ENCODE data around the gene NEDD4.

NEDD4 gene

DNA sequence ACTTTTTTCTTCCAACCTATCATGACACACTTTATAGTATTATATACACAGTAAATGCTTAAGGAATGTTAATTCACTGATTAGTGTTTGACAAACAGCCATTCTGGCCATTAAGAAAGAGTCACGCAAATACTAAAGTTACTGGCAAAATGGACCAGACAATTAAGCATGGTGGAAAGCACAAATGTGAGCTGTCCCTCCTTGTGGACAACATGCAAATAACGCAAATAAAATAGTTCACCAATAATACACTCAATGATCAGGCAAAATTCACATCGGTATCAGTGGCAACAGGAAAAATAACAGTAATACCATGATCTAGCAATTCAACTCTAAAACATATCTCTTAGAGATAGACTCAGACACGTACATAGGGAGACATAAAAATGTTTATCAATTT lies 71.7 kb downstream of the NEDD4 start:
- H3K4me1 ChIP-seq (ENCODE audit: control insufficient read depth, low read length), result no peaks in the 10 kb centered on the region
- H3K79me2 ChIP-seq (ENCODE audit: control insufficient read depth, low read length), result no peaks in the 10 kb centered on the region
- H3K9me2 ChIP-seq (replicated peaks; ENCODE audit: control insufficient read depth, low read length), result no peaks in the 10 kb centered on the region
- H3K9me3 ChIP-seq (ENCODE audit: control insufficient read depth, insufficient read depth, low read length), result no peaks in the 10 kb centered on the region
- H4K20me1 ChIP-seq (ENCODE audit: control insufficient read depth, insufficient read depth, low read depth, low read length), result no peaks in the 10 kb centered on the region
- H3K27ac ChIP-seq (ENCODE audit: low read depth, low read length), result no peak overlapping the region
- TF ChIP-seq CTCF (IDR thresholded peaks at IDR 0.05; ENCODE audit: low read depth, low read length, poor library complexity, severe bottlenecking) (no peak), EZH2phosphoT487 (IDR thresholded peaks at IDR 0.05; ENCODE audit: borderline replicate concordance, low read length) (no peak)
- H3K4me3 ChIP-seq (ENCODE audit: low read length), result no peak overlapping the region
- H3K36me3 ChIP-seq (ENCODE audit: control insufficient read depth, low read length), result no peaks in the 10 kb centered on the region
- H3K4me2 ChIP-seq (ENCODE audit: low read length), result no peak overlapping the region
- H3F3A ChIP-seq (ENCODE audit: control insufficient read depth, insufficient read depth), result no peaks in the 10 kb centered on the region
- H3K27me3 ChIP-seq (ENCODE audit: control insufficient read depth, low read length), result no peaks in the 10 kb centered on the region

DNA sequence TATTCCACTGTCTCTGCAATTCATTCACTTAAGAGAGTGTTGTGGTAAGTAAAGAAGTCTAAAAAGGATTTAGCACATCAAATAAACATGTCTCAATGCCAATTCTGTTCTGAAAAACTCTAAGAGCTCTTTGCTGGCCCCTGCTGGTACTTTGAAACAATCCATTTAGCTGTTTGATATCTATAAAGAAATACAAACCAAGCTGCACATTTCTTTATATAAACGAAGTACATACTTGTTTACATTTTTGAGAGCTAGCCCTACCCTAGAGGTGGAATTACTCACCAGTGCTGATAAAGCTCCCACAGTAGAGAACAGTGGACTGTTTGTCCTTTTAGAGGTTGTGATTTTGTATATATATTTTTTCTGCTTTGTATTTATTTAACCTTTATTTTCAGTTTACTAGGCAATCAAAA lies 75.5 kb downstream of the NEDD4 start:
- TF ChIP-seq CTCF (IDR thresholded peaks at IDR 0.05; ENCODE audit: low read depth, low read length, poor library complexity, severe bottlenecking) (peak; percentile 58), EZH2phosphoT487 (IDR thresholded peaks at IDR 0.05; ENCODE audit: borderline replicate concordance, low read length) (no peak)
- no peaks in the 10 kb centered on the region for H3K36me3 ChIP-seq (ENCODE audit: control insufficient read depth, low read length)
- no peaks in the 10 kb centered on the region for H3K79me2 ChIP-seq (ENCODE audit: control insufficient read depth, low read length)
- H3K27ac ChIP-seq (ENCODE audit: low read depth, low read length), result no peak overlapping the region
- H3K4me3 ChIP-seq (ENCODE audit: low read length), result no peak overlapping the region
- no peaks in the 10 kb centered on the region for H3K4me1 ChIP-seq (ENCODE audit: control insufficient read depth, low read length)
- H3K9me2 ChIP-seq (replicated peaks; ENCODE audit: control insufficient read depth, low read length), result no peaks in the 10 kb centered on the region
- no peaks in the 10 kb centered on the region for H4K20me1 ChIP-seq (ENCODE audit: control insufficient read depth, insufficient read depth, low read depth, low read length)
- H3K4me2 ChIP-seq (ENCODE audit: low read length), result no peak overlapping the region
- no peaks in the 10 kb centered on the region for H3F3A ChIP-seq (ENCODE audit: control insufficient read depth, insufficient read depth)
- H3K27me3 ChIP-seq (ENCODE audit: control insufficient read depth, low read length), result no peaks in the 10 kb centered on the region
- H3K9me3 ChIP-seq (ENCODE audit: control insufficient read depth, insufficient read depth, low read length), result no peaks in the 10 kb centered on the region

DNA sequence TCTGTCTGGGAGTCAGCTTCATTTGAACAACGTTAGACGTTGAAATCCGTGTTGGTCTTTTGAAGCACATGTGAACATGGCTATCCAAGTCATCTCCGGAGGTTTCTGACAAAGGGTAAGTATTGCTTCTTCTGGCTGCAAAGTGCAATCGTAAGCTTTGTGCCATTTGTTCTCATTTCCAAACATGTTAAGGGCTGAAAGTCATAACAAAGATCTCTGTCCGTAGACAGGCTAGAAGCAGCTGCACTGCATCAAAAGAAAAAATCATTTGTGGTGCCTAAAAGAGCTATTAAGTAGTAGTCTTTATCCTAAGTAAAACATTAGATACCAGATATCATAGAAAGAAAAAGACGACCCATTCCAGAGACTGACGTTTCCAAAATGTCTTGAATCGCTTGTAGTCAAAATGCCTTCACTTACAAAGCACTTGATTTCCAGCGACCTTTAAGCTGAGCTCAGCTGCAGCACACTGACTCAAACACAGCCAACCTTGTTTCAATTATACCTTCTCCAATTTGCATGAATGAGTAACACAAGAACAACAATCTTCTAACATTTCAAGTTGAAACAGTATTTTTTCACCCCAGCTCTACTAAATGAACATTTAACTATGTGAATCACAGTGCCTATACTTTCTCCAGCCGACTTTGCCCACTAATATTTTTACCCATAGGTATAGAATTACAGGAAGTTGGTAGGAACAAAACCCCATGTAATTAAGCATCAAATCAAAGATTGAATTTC lies 76.6 kb downstream of the NEDD4 start:
- TF ChIP-seq CTCF (IDR thresholded peaks at IDR 0.05; ENCODE audit: low read depth, low read length, poor library complexity, severe bottlenecking) (no peak), EZH2phosphoT487 (IDR thresholded peaks at IDR 0.05; ENCODE audit: borderline replicate concordance, low read length) (no peak)
- no peaks in the 10 kb centered on the region for H3K9me2 ChIP-seq (replicated peaks; ENCODE audit: control insufficient read depth, low read length)
- no peak overlapping the region for H3K27ac ChIP-seq (ENCODE audit: low read depth, low read length)
- H3K9me3 ChIP-seq (ENCODE audit: control insufficient read depth, insufficient read depth, low read length), result no peaks in the 10 kb centered on the region
- no peaks in the 10 kb centered on the region for H3F3A ChIP-seq (ENCODE audit: control insufficient read depth, insufficient read depth)
- H3K4me2 ChIP-seq (ENCODE audit: low read length), result no peak overlapping the region
- H4K20me1 ChIP-seq (ENCODE audit: control insufficient read depth, insufficient read depth, low read depth, low read length), result no peaks in the 10 kb centered on the region
- H3K27me3 ChIP-seq (ENCODE audit: control insufficient read depth, low read length), result no peaks in the 10 kb centered on the region
- H3K4me1 ChIP-seq (ENCODE audit: control insufficient read depth, low read length), result no peaks in the 10 kb centered on the region
- no peaks in the 10 kb centered on the region for H3K36me3 ChIP-seq (ENCODE audit: control insufficient read depth, low read length)
- H3K4me3 ChIP-seq (ENCODE audit: low read length), result no peak overlapping the region
- H3K79me2 ChIP-seq (ENCODE audit: control insufficient read depth, low read length), result no peaks in the 10 kb centered on the region
